Spleen (tissue), 7 donors: Measurements from ENCODE around the gene PHACTR2.

ENCODE experiments used
- CTCF ChIP-seq, 11 experiments: fragments of 200-600 bp in 7 of 11; fragments of 450-650 bp in 4 of 11; sonication (generic) in 4 of 11; IDR thresholded peaks in 8 of 11; conservative IDR thresholded peaks in 3 of 11; 1 replicate in 7 of 11; 2 replicates in 4 of 11; pipeline versions ENCODE4 v1.4.0 to v1.8.0; 2016 to 2021; ENCODE audit warnings: antibody characterized with exemption in 11 of 11, inconsistent platforms in 4 of 11, mild to moderate bottlenecking in 1 of 11
- POLR2A ChIP-seq, 3 donors: fragments of 450-650 bp; IDR thresholded peaks; one replicate each; pipeline ENCODE4 v1.5.1; 2017; ENCODE audit warnings: antibody characterized with exemption in 3 of 3, mild to moderate bottlenecking in 1 of 3
- donor health status: DM: no; HTN: no; CAD: no; lungs with moderate emphysema.
- donor health status: DM: no; HTN: no; CAD: no.
- donor health status: DM: no; HTN: no; CAD: no.

DNA sequence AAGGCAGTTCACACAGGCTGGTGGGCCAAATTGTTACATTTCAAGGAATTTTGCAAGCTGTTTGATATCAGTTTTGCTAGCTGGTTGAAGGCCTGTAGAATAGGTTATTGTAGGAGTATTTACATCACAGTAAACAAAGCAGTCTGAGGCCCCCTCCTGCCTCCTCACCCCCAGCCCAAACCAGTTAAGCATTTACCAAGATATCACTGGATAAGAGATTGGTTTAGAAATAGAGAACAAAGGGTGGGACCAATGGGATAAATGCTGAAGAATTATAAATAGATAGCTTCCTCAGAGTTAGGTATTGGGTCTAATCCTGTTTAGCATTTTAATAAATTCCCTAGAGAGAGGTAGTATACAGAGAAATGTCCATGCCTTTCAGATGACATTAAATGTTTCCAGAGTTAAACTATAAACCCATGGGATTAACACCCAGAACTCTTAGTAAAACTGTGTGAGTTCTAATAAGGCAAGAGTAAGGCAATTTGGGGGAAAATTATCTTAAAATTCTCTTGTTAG is 2.3 kb upstream of the PHACTR2 start:
- TF ChIP-seq CTCF (IDR thresholded peaks at IDR 0.05 in 8 of 11, conservative IDR thresholded peaks at IDR 0.05 in 3 of 11) (no peak), POLR2A (IDR thresholded peaks at IDR 0.05) (no peak)
